ENCODE results near the gene CD3D. TPM values are rescaled to one million over a fixed set of nuclear protein-coding genes. Genes with fewer than 3 reads are reported as not detected.

The CD3D gene
- total and polyA plus RNA-seq, 2 of the 4 experiments (the other 2 are of a cell fraction) = not detected

GRCh38 chr11:118373871-118374270, 31.4 kb upstream of the CD3D start:
- H2AK5ac ChIP-seq (ENCODE audit: low read depth, low read length) = no peak overlapping the region
- H3K23ac ChIP-seq (ENCODE audit: low read depth, low read length) = no peak overlapping the region
- H2BK15ac ChIP-seq (ENCODE audit: low read depth, low read length) = no peak overlapping the region
- H3K4me3 ChIP-seq (ENCODE audit: insufficient read depth, low read depth, low read length) = no peak overlapping the region
- no peak overlapping the region for H2BK120ac ChIP-seq (ENCODE audit: low read depth, low read length)
- no peaks in the 10 kb centered on the region for H4K20me1 ChIP-seq (ENCODE audit: insufficient read depth, low read length)
- H4K5ac ChIP-seq (ENCODE audit: low read depth, low read length) = no peak overlapping the region
- H3K4me1 ChIP-seq (ENCODE audit: control insufficient read depth, insufficient read depth, low read length) = no peaks in the 10 kb centered on the region
- dilution Hi-C loops (cut with HindIII; ENCODE audit: low sequenced_read_pairs, unreplicated experiment) = no loop called here
- H3K14ac ChIP-seq (replicated peaks; ENCODE audit: low read depth, low read length) = no peak overlapping the region
- H2BK5ac ChIP-seq (ENCODE audit: low read depth, low read length, poor library complexity, severe bottlenecking) = no peak overlapping the region
- WGBS, 2 experiments (ENCODE audit: extremely low coverage in 2 of 2, insufficient read length in 1 of 2) = no CpG with 5 or more reads among the region's 5 CpGs
- no peak overlapping the region for H4K91ac ChIP-seq (ENCODE audit: insufficient read depth, low read depth, low read length)
- BruUV-seq (replicated peaks) = no TSS peak
- no peak overlapping the region for H2AK9ac ChIP-seq (replicated peaks; ENCODE audit: low read depth, low read length, poor library complexity)
- H4K8ac ChIP-seq (ENCODE audit: low read depth in 2 of 2, low read length in 2 of 2) = no peak overlapping the region
- TF ChIP-seq CTCF (conservative IDR thresholded peaks at IDR 0.05; ENCODE audit: low read depth, low read length) = no peak
- TF ChIP-seq MXI1 (IDR thresholded peaks at IDR 0.05; ENCODE audit: borderline replicate concordance, low read depth, low read length) = no peak
- TF ChIP-seq, protein P1, sequence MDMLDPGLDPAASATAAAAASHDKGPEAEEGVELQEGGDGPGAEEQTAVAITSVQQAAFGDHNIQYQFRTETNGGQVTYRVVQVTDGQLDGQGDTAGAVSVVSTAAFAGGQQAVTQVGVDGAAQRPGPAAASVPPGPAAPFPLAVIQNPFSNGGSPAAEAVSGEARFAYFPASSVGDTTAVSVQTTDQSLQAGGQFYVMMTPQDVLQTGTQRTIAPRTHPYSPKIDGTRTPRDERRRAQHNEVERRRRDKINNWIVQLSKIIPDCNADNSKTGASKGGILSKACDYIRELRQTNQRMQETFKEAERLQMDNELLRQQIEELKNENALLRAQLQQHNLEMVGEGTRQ (IDR thresholded peaks at IDR 0.05; ENCODE audit: low read depth, low read length) = no peak
- TF ChIP-seq CEBPB (IDR thresholded peaks at IDR 0.05; ENCODE audit: low read depth, low read length) = peak; percentile 62
- no peak for TF ChIP-seq POLR2A (IDR thresholded peaks at IDR 0.05; ENCODE audit: low read depth, low read length)
- H3K9ac ChIP-seq (ENCODE audit: low read depth, low read length) = no peak overlapping the region
- in situ Hi-C loops (cut with MboI; ENCODE audit: low sequenced_read_pairs) = loop anchor here (25.0 kb wide), 1 partner anchor 1012 kb away; no protein-coding TSS in a partner anchor
- DNase-seq (no peak), ATAC-seq (ENCODE audit: low read depth) (no peak)
- no peak overlapping the region for H3K4ac ChIP-seq (ENCODE audit: low read depth, low read length)
- H2BK20ac ChIP-seq (ENCODE audit: low read depth, low read length) = no peak overlapping the region
- H3K27me3 ChIP-seq (ENCODE audit: control insufficient read depth, insufficient read depth, low read length) = no peaks in the 10 kb centered on the region
- H2AFZ ChIP-seq (replicated peaks; ENCODE audit: low read length, poor library complexity) = no peak overlapping the region
- no peak overlapping the region for H3K18ac ChIP-seq (ENCODE audit: low read depth, low read length)
- H3K36me3 ChIP-seq (ENCODE audit: control insufficient read depth, insufficient read depth, low read length) = peaks cover 45% of the 10 kb centered on the region
- no peaks in the 10 kb centered on the region for H3K9me1 ChIP-seq (ENCODE audit: insufficient read depth, low read length)
- no peaks in the 10 kb centered on the region for H3K9me3 ChIP-seq (ENCODE audit: control insufficient read depth, insufficient read depth, low read length)
- no peak overlapping the region for H3K27ac ChIP-seq (ENCODE audit: insufficient read depth, low read length)
- no peak overlapping the region for H3K4me2 ChIP-seq (ENCODE audit: low read depth, low read length)
- H3K56ac ChIP-seq (ENCODE audit: extremely low read depth, insufficient read depth, low read length) = no peak overlapping the region
- CTCF ChIA-PET = no interaction called here
- intact Hi-C loops (cut with micrococcal nuclease) = no loop called here
- POLR2A ChIA-PET (ENCODE audit: unreplicated experiment) = no interaction called here
- no peaks in the 10 kb centered on the region for H3K79me1 ChIP-seq (ENCODE audit: low read depth in 1 of 2, low read length in 2 of 2)
